ENCODE results near the gene HSPB1. TPM values are rescaled to one million over a fixed set of nuclear protein-coding genes. Genes with fewer than 3 reads are reported as not detected.
A peak's percentile ranks its signal among the peaks of the same experiment; 100 is the strongest.

Gene HSPB1
- total RNA-seq, 1 experiment from 2014 or later, result 422 TPM

DNA sequence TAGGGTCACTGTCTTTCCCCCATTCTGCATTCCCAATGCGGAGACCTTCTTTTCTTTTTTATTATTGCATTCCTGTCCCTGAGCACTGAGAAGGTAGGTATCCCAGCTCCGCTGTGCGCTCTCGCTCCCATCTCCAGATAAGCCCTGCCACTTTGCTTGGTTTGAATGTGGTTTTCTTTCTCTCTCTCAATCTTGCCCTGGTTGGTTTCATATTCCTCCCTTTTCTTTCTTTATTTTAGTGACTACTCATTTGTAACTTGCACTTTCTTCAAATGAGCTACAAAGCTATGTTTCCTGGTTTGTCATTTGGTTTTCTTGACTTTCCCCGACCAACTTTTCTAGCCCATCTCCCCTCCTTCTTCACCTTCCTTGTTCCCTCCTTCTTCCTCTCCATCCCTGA is 29.0 kb upstream of the HSPB1 start:
- no peak for DNase-seq (ENCODE audit: low read depth, low spot score)
- H3K27ac ChIP-seq (ENCODE audit: low read length), result no peak overlapping the region
- no peak for ATAC-seq
- peaks cover 7% of the 10 kb centered on the region; the same call in 1 of the 2 replicates for H3K4me1 ChIP-seq (ENCODE audit: control insufficient read depth, insufficient read depth, low read length)
- intact Hi-C loops (cut with micrococcal nuclease; ENCODE audit: unreplicated experiment), result no loop called here
- H3K27me3 ChIP-seq (ENCODE audit: control insufficient read depth, insufficient read depth, low read length), result no peaks in the 10 kb centered on the region
- H3K36me3 ChIP-seq (ENCODE audit: control insufficient read depth, insufficient read depth, low read length), result no peaks in the 10 kb centered on the region
- POLR2A ChIA-PET, result no interaction called here
- TF ChIP-seq, protein P1, sequence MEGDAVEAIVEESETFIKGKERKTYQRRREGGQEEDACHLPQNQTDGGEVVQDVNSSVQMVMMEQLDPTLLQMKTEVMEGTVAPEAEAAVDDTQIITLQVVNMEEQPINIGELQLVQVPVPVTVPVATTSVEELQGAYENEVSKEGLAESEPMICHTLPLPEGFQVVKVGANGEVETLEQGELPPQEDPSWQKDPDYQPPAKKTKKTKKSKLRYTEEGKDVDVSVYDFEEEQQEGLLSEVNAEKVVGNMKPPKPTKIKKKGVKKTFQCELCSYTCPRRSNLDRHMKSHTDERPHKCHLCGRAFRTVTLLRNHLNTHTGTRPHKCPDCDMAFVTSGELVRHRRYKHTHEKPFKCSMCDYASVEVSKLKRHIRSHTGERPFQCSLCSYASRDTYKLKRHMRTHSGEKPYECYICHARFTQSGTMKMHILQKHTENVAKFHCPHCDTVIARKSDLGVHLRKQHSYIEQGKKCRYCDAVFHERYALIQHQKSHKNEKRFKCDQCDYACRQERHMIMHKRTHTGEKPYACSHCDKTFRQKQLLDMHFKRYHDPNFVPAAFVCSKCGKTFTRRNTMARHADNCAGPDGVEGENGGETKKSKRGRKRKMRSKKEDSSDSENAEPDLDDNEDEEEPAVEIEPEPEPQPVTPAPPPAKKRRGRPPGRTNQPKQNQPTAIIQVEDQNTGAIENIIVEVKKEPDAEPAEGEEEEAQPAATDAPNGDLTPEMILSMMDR (IDR thresholded peaks at IDR 0.05), result no peak
- TF ChIP-seq, protein P2, sequence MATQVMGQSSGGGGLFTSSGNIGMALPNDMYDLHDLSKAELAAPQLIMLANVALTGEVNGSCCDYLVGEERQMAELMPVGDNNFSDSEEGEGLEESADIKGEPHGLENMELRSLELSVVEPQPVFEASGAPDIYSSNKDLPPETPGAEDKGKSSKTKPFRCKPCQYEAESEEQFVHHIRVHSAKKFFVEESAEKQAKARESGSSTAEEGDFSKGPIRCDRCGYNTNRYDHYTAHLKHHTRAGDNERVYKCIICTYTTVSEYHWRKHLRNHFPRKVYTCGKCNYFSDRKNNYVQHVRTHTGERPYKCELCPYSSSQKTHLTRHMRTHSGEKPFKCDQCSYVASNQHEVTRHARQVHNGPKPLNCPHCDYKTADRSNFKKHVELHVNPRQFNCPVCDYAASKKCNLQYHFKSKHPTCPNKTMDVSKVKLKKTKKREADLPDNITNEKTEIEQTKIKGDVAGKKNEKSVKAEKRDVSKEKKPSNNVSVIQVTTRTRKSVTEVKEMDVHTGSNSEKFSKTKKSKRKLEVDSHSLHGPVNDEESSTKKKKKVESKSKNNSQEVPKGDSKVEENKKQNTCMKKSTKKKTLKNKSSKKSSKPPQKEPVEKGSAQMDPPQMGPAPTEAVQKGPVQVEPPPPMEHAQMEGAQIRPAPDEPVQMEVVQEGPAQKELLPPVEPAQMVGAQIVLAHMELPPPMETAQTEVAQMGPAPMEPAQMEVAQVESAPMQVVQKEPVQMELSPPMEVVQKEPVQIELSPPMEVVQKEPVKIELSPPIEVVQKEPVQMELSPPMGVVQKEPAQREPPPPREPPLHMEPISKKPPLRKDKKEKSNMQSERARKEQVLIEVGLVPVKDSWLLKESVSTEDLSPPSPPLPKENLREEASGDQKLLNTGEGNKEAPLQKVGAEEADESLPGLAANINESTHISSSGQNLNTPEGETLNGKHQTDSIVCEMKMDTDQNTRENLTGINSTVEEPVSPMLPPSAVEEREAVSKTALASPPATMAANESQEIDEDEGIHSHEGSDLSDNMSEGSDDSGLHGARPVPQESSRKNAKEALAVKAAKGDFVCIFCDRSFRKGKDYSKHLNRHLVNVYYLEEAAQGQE (IDR thresholded peaks at IDR 0.05; ENCODE audit: insufficient read depth in 1 of 2, low read depth in 2 of 2, low read length in 1 of 2), result no peak
- TF ChIP-seq SIN3A (IDR thresholded peaks at IDR 0.05; ENCODE audit: borderline replicate concordance, insufficient read depth, low read depth, low read length) (no peak), TCF7L2 (IDR thresholded peaks at IDR 0.05; ENCODE audit: low read depth, low read length) (no peak), POLR2AphosphoS5 (IDR thresholded peaks at IDR 0.05; ENCODE audit: low read depth, low read length) (no peak)
- H3K4me3 ChIP-seq (ENCODE audit: low read depth in 2 of 2, low read length in 2 of 2), result no peak overlapping the region
- in situ Hi-C loops (cut with HindIII; ENCODE audit: low pct_unique_long_range_greater_than_20kb, low sequenced_read_pairs), result no loop called here
- H3K9me3 ChIP-seq (ENCODE audit: control insufficient read depth, insufficient read depth, low read depth, low read length), result no peaks in the 10 kb centered on the region
- CTCF ChIA-PET, result no interaction called here
- no TSS peak for BruUV-seq (replicated peaks)

DNA sequence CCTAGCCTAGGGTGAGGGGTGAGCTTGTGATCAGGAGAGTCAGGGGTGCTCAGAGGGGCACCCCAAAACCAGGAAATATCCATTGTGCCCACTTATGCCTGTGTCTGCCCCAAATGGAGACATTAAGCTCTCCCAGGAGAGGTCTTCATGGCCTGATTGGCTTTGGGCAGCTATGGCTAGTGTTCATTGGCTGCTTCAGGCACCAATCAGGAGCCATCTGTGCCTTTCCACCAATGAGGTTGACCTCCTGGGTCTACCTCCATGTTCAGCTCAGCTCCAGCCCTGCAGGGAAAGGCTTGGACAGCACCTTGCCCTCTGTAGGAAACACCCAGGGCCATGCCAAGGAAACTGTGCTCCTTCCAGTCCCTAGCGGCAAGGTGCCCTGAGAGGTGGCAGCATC is 23.9 kb upstream of the HSPB1 start:
- DNase-seq (ENCODE audit: low read depth, low spot score), result no peak
- no peak for TF ChIP-seq TCF7L2 (IDR thresholded peaks at IDR 0.05; ENCODE audit: low read depth, low read length)
- TF ChIP-seq, protein P1 (IDR thresholded peaks at IDR 0.05), result no peak
- TF ChIP-seq POLR2AphosphoS5 (IDR thresholded peaks at IDR 0.05; ENCODE audit: low read depth, low read length), result no peak
- no peak for TF ChIP-seq SIN3A (IDR thresholded peaks at IDR 0.05; ENCODE audit: borderline replicate concordance, insufficient read depth, low read depth, low read length)
- TF ChIP-seq, protein P2 (IDR thresholded peaks at IDR 0.05; ENCODE audit: insufficient read depth in 1 of 2, low read depth in 2 of 2, low read length in 1 of 2), result no peak
- in situ Hi-C loops (cut with HindIII; ENCODE audit: low pct_unique_long_range_greater_than_20kb, low sequenced_read_pairs) (no loop called here), intact Hi-C loops (cut with micrococcal nuclease; ENCODE audit: unreplicated experiment) (no loop called here)
- Histone ChIP-seq H3K4me3 (ENCODE audit: low read depth in 2 of 2, low read length in 2 of 2) (no peak overlapping the region), H3K27me3 (ENCODE audit: control insufficient read depth, insufficient read depth, low read length) (no peaks in the 10 kb centered on the region), H3K27ac (ENCODE audit: low read length) (no peak overlapping the region), H3K36me3 (ENCODE audit: control insufficient read depth, insufficient read depth, low read length) (no peaks in the 10 kb centered on the region), H3K9me3 (ENCODE audit: control insufficient read depth, insufficient read depth, low read depth, low read length) (no peaks in the 10 kb centered on the region), H3K4me1 (ENCODE audit: control insufficient read depth, insufficient read depth, low read length) (0 out of 2 replicates have a peak, but pooled peaks cover 3% of the 10 kb centered on the region)
- ChIA-PET CTCF (no interaction called here), POLR2A (no interaction called here)
- ATAC-seq, result 0 out of 2 replicates have a peak, but pooled peaks have one; percentile 34
- no TSS peak for BruUV-seq (replicated peaks)

All from Panc1 (cell line).